Measurements from ENCODE around the gene SMIM24.

- TF ChIP-seq TAF1 (IDR thresholded peaks at IDR 0.05; ENCODE audit: low read depth) (no peak), YY1 (IDR thresholded peaks at IDR 0.05; ENCODE audit: low read depth) (no peak), REST (IDR thresholded peaks at IDR 0.05; ENCODE audit: low read depth) (no peak), MAX (IDR thresholded peaks at IDR 0.05) (no peak), NFIC (IDR thresholded peaks at IDR 0.05) (no peak), EP300 (IDR thresholded peaks at IDR 0.05; ENCODE audit: borderline replicate concordance) (no peak)
Observed at GRCh38 chr19:3523361-3524077, 43.2 kb upstream of the SMIM24 start.
